Measurements from ENCODE around the gene PAF1. TPM values are rescaled to one million over a fixed set of nuclear protein-coding genes. Genes with fewer than 3 reads are reported as not detected.

PAF1 gene
- total and polyA plus RNA-seq, 2 donors (not counting 1 experiment from before 2014, with no cell fraction given): 46.4 to 65.5 TPM

DNA sequence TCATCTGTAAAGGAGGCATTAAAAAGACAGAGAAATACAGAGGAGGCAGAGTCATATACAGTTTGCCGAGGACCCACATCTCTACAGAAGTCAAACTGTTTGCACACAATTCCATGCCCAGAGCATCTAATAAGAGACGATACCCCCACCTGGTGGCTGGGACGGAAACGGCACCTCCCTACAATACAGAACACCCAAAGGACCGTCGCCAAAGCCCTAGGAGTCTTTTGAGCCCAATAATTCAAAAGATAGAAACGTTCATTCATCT lies 20.9 kb upstream of the PAF1 start:
- peaks cover 15% of the 10 kb centered on the region for H3K4me1 ChIP-seq (ENCODE audit: control insufficient read depth, extremely low read depth, insufficient read depth, low read length)
- no peak for TF ChIP-seq EZH2 (IDR thresholded peaks at IDR 0.05; ENCODE audit: low read length, missing control alignments)
- TF ChIP-seq, protein P1, sequence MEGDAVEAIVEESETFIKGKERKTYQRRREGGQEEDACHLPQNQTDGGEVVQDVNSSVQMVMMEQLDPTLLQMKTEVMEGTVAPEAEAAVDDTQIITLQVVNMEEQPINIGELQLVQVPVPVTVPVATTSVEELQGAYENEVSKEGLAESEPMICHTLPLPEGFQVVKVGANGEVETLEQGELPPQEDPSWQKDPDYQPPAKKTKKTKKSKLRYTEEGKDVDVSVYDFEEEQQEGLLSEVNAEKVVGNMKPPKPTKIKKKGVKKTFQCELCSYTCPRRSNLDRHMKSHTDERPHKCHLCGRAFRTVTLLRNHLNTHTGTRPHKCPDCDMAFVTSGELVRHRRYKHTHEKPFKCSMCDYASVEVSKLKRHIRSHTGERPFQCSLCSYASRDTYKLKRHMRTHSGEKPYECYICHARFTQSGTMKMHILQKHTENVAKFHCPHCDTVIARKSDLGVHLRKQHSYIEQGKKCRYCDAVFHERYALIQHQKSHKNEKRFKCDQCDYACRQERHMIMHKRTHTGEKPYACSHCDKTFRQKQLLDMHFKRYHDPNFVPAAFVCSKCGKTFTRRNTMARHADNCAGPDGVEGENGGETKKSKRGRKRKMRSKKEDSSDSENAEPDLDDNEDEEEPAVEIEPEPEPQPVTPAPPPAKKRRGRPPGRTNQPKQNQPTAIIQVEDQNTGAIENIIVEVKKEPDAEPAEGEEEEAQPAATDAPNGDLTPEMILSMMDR (conservative IDR thresholded peaks at IDR 0.05 in 1 of 2, IDR thresholded peaks at IDR 0.05 in 1 of 2; ENCODE audit: low read depth in 1 of 2, low read length in 2 of 2): peak; percentile 85 to 91
- peaks cover 6% of the 10 kb centered on the region for H4K20me1 ChIP-seq (ENCODE audit: control insufficient read depth, extremely low read depth, insufficient read depth, low read length)
- DNase-seq (ENCODE audit: low read depth in 2 of 2): peak; percentile 82 to 96
- no peak overlapping the region for H3K9ac ChIP-seq (ENCODE audit: insufficient read depth, low read length)
- H3K4me2 ChIP-seq (ENCODE audit: extremely low read depth, insufficient read depth, low read length): peak overlapping the region; percentile 70
- peaks cover 48% of the 10 kb centered on the region for H3K79me2 ChIP-seq (ENCODE audit: control insufficient read depth, insufficient read depth, low read length)
- H3K4me3 ChIP-seq (replicated peaks in 1 of 4; ENCODE audit: control extremely low read depth in 1 of 4, insufficient read depth in 1 of 4, low read depth in 3 of 4, low read length in 4 of 4): peak overlapping the region in 2 of 4 experiments; percentile 47 to 98
- H3K27ac ChIP-seq (ENCODE audit: insufficient read depth, low read length): peak overlapping the region; percentile 97
- peaks cover 18% of the 10 kb centered on the region for H3K36me3 ChIP-seq (ENCODE audit: control insufficient read depth, insufficient read depth, low read length)
- no peaks in the 10 kb centered on the region for H3K9me3 ChIP-seq (ENCODE audit: control insufficient read depth, insufficient read depth, low read depth, low read length)
- no peak overlapping the region for H2AFZ ChIP-seq (ENCODE audit: low read length)
- no peaks in the 10 kb centered on the region for H3K27me3 ChIP-seq (ENCODE audit: control insufficient read depth, insufficient read depth, low read length)

DNA sequence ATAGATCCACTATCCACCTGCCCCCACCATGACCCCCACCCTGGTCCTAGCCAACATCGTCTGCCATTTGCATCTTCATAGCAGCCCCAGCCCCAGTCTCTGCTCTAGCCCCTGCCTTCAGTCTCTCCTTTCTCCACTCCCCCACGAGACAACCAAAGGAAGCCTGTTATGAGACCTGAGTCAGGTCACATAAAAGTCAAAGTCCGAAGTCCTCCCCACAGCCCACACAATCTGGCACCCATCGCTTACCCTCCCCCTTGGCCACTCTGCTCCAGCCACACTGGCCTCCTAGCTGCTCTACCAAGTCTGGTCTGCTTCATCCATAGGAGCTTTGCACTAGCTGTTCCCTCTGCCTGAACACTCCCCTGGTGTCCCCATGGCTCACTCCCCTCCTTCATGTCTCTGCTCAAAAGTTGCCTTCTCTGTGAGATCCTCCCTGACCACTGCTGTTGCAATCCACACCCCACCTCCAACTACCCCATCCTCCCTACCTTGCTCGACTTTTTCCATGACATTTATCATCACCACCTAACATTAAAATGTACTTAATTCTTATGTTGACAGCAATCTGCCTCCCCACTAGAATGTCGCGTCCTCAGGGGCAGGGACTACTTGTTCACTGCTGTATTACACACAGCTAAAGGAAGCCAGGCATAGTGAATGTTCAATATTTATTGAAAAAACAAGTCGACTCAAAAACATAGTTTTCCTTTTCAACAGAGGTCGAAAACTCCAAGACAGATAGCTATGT lies 20.4 kb upstream of the PAF1 start:
- H3K27me3 ChIP-seq (ENCODE audit: control insufficient read depth, insufficient read depth, low read length): no peaks in the 10 kb centered on the region
- peak overlapping the region; percentile 76 for H3K4me2 ChIP-seq (ENCODE audit: extremely low read depth, insufficient read depth, low read length)
- TF ChIP-seq EZH2 (IDR thresholded peaks at IDR 0.05; ENCODE audit: low read length, missing control alignments): no peak
- TF ChIP-seq, protein P1 (conservative IDR thresholded peaks at IDR 0.05 in 1 of 2, IDR thresholded peaks at IDR 0.05 in 1 of 2; ENCODE audit: low read depth in 1 of 2, low read length in 2 of 2): no peak
- peak overlapping the region; percentile 27 for H3K9ac ChIP-seq (ENCODE audit: insufficient read depth, low read length)
- H3K27ac ChIP-seq (ENCODE audit: insufficient read depth, low read length): peak overlapping the region; percentile 97
- peaks cover 15% of the 10 kb centered on the region for H3K4me1 ChIP-seq (ENCODE audit: control insufficient read depth, extremely low read depth, insufficient read depth, low read length)
- peaks cover 47% of the 10 kb centered on the region for H3K79me2 ChIP-seq (ENCODE audit: control insufficient read depth, insufficient read depth, low read length)
- H2AFZ ChIP-seq (ENCODE audit: low read length): no peak overlapping the region
- H4K20me1 ChIP-seq (ENCODE audit: control insufficient read depth, extremely low read depth, insufficient read depth, low read length): peaks cover 6% of the 10 kb centered on the region
- peaks cover 15% of the 10 kb centered on the region for H3K36me3 ChIP-seq (ENCODE audit: control insufficient read depth, insufficient read depth, low read length)
- peak overlapping the region in 3 of 4 experiments; percentile 40 to 98 (median 47) for H3K4me3 ChIP-seq (replicated peaks in 1 of 4; ENCODE audit: control extremely low read depth in 1 of 4, insufficient read depth in 1 of 4, low read depth in 3 of 4, low read length in 4 of 4)
- DNase-seq (ENCODE audit: low read depth in 2 of 2): peak; percentile 36 to 76
- no peaks in the 10 kb centered on the region for H3K9me3 ChIP-seq (ENCODE audit: control insufficient read depth, insufficient read depth, low read depth, low read length)

DNA sequence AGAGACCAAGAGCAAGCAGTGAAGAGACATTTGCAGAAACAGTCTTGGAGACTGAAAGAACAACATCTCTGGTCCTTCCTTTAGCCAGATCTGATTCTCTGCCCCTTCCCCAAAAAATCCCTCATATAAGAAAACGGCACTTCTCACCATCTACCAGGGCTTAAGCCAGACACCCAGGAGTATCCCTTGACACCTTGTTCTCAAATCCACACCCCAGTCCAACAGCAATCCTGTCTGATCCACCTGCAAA lies 19.9 kb upstream of the PAF1 start:
- Histone ChIP-seq H3K27me3 (ENCODE audit: control insufficient read depth, insufficient read depth, low read length) (no peaks in the 10 kb centered on the region), H3K79me2 (ENCODE audit: control insufficient read depth, insufficient read depth, low read length) (peaks cover 49% of the 10 kb centered on the region), H3K4me3 (replicated peaks in 1 of 4; ENCODE audit: control extremely low read depth in 1 of 4, insufficient read depth in 1 of 4, low read depth in 3 of 4, low read length in 4 of 4) (peak overlapping the region in 3 of 4 experiments; percentile 40 to 98 (median 47)), H3K4me1 (ENCODE audit: control insufficient read depth, extremely low read depth, insufficient read depth, low read length) (peaks cover 19% of the 10 kb centered on the region), H4K20me1 (ENCODE audit: control insufficient read depth, extremely low read depth, insufficient read depth, low read length) (peaks cover 6% of the 10 kb centered on the region), H3K9ac (ENCODE audit: insufficient read depth, low read length) (peak overlapping the region; percentile 98), H3K4me2 (ENCODE audit: extremely low read depth, insufficient read depth, low read length) (peak overlapping the region; percentile 76), H3K36me3 (ENCODE audit: control insufficient read depth, insufficient read depth, low read length) (peaks cover 15% of the 10 kb centered on the region), H3K9me3 (ENCODE audit: control insufficient read depth, insufficient read depth, low read depth, low read length) (no peaks in the 10 kb centered on the region), H2AFZ (ENCODE audit: low read length) (no peak overlapping the region), H3K27ac (ENCODE audit: insufficient read depth, low read length) (peak overlapping the region; percentile 97)
- TF ChIP-seq, protein P1 (conservative IDR thresholded peaks at IDR 0.05 in 1 of 2, IDR thresholded peaks at IDR 0.05 in 1 of 2; ENCODE audit: low read depth in 1 of 2, low read length in 2 of 2): no peak
- no peak for DNase-seq (ENCODE audit: low read depth in 2 of 2)
